PC-3 (cell line): ENCODE measurements around the gene HMHB1.

Experiments used
- EZH2phosphoT487 ChIP-seq: fragments of 300-600 bp; sonication (generic); IDR thresholded peaks from 2 replicates; pipeline ENCODE4 v1.6.1; 2018; ENCODE audit warnings: mild to moderate bottlenecking, antibody characterized with exemption, low read length, borderline replicate concordance
- TF ChIP-seq, protein P1 (sequence below): fragments of 300-600 bp; sonication (generic); conservative IDR thresholded peaks from 2 replicates; pipeline ENCODE4 v1.5.1; 2017; ENCODE audit warnings: antibody characterized with exemption, low read depth, mild to moderate bottlenecking, low read length

DNA sequence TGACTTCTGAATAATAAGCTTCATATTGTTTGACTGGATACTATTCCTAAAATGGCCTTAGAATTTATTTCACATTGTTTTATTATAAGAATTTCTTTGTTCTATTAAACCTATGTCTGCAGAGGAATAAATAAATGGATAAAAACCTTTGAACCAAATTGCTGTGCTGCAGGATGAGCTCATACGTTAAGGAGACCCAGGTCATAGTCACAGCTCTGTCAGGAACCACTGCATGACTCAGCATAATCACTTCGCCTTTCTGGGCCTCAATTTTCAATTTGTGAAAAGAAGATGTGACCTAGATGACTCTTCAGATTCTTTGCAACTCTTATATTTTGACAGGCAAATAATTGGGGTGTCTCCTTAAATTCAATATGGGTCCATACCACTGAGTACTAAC lies 36.7 kb upstream of the HMHB1 start:
- TF ChIP-seq, protein P1, sequence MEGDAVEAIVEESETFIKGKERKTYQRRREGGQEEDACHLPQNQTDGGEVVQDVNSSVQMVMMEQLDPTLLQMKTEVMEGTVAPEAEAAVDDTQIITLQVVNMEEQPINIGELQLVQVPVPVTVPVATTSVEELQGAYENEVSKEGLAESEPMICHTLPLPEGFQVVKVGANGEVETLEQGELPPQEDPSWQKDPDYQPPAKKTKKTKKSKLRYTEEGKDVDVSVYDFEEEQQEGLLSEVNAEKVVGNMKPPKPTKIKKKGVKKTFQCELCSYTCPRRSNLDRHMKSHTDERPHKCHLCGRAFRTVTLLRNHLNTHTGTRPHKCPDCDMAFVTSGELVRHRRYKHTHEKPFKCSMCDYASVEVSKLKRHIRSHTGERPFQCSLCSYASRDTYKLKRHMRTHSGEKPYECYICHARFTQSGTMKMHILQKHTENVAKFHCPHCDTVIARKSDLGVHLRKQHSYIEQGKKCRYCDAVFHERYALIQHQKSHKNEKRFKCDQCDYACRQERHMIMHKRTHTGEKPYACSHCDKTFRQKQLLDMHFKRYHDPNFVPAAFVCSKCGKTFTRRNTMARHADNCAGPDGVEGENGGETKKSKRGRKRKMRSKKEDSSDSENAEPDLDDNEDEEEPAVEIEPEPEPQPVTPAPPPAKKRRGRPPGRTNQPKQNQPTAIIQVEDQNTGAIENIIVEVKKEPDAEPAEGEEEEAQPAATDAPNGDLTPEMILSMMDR, result no peak
- no peak for TF ChIP-seq EZH2phosphoT487
